ENCODE measurements around the gene TH.

Gene TH

DNA sequence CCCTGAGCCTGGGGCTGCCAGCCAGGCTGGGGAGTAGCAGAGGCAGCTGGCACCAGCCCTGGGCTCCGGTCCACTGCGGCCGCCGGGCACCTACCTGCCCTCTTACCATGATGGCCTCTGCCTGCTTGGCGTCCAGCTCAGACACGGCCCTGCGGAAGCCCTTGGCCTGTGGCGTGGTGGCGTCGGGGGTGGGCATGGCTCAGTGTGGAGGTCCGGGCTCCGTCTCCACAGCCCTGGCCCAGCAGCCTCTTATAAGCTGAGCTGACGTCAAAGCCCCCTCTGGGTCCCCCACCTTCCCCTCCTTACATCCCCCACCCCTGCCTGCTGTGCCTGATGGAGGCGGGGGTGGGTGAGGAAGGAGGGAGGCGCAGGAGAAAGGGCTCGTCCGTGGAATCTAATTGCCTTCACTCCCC lies at the start of gene TH:
TSS of gene TH (minus strand) at position 225 of the 413 bp plus-strand sequence. CDS start at position 196, 29 bp downstream.
- no peak for DNase-seq (ENCODE audit: low read depth in 1 of 2, low spot score in 1 of 2)

GRCh38 chr11:2221024-2221423 lies 49.4 kb upstream of the TH start:
- no peak for DNase-seq (ENCODE audit: low read depth in 1 of 2, low spot score in 1 of 2)

- DNase-seq (ENCODE audit: low read depth in 1 of 2, low spot score in 1 of 2) = no peak
Measured at GRCh38 chr11:2220173-2220771, 48.7 kb upstream of the TH start.

DNA sequence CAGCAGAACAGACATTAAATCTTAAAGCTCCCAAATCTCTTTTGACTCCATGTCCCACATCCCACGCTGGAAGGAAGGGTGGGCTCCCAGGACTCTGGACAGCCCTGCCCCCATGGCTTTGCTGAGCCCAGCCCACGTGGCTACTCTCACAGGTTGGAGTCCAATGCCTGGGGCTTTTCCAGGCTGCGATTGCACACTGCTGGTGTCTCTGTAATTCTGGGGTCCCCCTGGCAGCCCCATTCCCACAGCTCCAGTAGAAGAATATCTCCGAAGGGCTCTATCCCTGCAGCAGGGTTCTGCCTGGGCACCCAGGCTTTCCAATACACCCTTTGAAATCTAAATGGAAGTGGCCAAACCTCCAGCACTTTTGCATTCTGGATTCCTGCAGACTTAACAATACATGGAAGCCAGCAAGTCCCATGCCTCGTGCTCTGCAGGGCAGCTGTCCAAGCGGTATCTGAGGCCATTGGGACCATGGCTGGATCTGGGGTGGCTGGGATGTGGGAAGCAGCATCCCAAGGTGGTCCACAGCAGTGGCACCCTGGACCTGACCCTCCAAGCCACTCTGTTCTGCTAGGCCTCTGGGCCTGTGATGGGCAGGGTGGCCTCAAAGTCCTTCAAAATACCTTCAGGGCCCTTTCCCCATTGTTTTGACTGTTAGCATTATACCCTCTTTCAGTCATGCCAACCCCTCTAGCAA lies 47.9 kb upstream of the TH start:
- DNase-seq (ENCODE audit: low read depth in 1 of 2, low spot score in 1 of 2) = no peak

DNA sequence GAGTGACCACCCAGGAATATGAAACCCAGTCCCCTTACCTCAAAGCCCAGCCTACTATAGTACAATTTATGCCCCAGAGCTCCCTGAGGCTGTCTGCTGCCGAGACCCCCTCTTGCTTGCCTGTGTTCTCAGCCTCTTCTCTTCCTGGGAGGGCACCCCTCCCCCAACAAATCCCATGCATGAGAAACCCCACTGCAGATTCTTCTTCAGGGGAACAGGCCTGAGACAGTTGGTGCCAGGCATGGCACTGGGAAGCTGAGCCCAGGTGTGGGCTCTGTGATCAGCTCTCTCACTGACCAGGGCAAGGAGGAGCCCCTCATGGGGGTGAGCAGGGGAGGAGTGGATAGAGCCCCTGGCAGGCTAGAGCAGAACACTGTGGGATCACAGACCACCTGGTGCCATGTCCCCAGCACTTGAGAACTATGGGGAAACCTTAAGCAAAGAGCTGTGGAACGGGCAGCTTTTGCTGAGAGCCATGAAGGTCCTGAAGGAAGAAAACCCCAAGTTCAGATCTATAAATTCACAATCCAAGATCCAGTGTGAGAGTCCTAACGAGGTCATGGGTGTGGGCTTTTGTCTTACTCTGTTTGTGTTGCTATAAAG lies 46.5 kb upstream of the TH start:
- DNase-seq (ENCODE audit: low read depth in 1 of 2, low spot score in 1 of 2) = no peak

DNA sequence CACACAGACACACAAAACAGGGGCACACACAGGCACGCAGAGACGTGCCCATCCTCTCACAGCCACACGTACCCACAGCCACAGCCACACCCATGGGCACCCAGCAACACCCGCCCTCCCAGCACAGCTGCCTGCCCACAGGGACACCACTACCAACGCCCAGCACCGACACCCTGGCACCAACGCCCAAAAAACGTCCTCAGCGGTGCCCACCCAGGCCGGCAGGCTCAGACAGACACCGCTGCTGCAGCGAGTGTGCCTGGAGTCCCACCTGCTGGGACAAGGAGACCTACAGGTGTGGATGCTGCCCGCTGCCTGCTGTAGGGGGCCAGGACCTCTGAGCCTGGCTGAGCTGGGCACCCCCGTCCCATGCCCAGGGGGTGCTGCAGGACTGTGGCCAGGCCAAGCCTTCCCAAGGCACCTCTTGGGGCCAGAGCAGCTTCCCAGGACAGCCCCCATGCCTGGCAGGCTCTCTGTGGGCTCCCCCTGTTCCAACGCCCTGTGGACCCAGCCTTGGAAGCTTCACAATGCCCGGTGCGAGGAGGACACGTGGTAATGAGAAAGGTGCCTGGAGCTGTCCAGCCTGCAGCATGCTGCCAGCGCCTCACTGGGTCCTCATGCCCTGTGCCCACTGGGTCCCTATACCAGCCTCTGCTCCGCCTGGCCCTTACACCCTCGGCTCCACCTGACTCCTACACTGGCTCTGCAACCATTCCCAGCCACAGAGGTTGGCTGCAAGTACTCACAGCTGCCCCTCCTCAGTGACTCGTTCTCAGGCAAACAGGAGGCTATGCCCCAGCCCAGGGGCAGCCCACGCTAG lies 45.8 kb upstream of the TH start:
- DNase-seq (ENCODE audit: low read depth in 1 of 2, low spot score in 1 of 2) = no peak

DNA sequence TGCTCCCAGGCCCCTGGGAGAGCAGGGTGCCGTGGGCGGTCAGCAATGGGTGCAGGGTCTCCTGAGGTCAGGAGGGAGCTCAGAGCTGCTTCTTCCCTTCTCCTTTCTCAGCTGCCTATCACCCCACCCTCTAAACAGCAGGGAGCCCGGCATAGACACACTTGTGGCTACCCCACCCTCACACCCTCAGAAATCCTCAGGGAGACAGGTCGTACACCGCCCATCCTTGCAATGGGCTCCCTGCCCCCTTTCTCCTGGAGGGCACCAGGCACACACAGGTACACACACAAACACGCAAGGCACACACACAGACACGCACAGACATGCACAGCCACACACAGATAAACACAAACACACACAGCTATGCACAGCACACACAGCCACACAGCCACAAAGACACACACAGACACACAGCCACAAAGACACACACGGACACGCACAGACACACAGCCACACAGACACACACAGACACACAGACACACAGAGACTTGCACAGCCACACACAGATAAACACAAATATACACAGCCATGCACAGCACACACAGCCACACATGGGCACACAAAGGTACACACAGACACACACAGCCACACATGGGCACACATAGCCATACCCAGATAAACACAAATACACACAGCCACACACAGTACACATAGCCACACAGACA lies 44.9 kb upstream of the TH start:
- no peak for DNase-seq (ENCODE audit: low read depth in 1 of 2, low spot score in 1 of 2)

DNA sequence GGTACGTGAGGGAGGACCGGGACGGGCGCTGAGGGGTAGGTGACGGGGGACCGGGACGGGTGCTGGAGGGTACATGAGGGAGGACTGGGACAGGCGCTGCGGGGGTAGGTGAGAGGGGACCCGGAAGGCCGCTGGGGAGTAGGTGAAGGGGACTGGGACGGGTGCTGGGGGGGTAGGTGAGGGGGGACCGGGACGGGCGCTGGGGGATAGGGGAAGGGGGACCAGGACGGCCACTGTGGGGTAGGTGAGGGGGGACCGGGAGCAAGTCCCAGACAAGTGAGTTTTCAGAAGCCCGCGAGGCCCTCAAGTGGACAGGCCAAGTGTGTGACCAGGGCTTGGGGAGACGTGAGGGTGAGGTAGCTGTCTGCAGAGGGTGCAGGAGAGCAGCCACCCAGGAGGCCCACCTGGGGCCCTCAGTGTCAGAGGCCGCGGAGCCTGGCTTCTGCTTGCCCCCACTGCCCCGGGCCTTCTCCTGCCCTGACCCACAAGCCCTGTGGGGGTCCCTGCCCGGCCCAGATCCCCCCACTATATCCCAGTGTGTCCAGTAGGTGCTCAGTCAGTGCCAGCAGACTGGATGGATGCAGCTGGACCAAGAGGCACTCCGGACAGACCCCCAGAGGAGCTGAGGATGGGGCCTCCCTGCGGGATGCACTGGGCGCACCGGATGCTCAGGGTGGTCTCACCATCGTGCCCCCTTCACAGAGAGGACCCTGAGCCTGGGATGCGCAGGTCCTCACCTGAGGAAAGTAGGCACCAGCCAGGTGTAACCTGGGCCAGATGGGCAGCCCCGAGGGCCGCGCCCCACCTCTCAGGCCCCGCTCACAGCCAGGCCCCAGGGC lies 44.2 kb upstream of the TH start:
- DNase-seq (ENCODE audit: low read depth in 1 of 2, low spot score in 1 of 2) = no peak

- DNase-seq (ENCODE audit: low read depth in 1 of 2, low spot score in 1 of 2) = no peak
Measured at GRCh38 chr11:2215230-2215560, 43.6 kb upstream of the TH start.

GRCh38 chr11:2214527-2215229 lies 43.1 kb upstream of the TH start:
- DNase-seq (ENCODE audit: low read depth in 1 of 2, low spot score in 1 of 2) = no peak

GRCh38 chr11:2213890-2214526 lies 42.4 kb upstream of the TH start:
- no peak for DNase-seq (ENCODE audit: low read depth in 1 of 2, low spot score in 1 of 2)

- DNase-seq (ENCODE audit: low read depth in 1 of 2, low spot score in 1 of 2) = no peak
Measured at GRCh38 chr11:2213384-2213842, 41.8 kb upstream of the TH start.

- DNase-seq (ENCODE audit: low read depth in 1 of 2, low spot score in 1 of 2) = no peak
Measured at GRCh38 chr11:2212411-2213251, 41.0 kb upstream of the TH start.

- DNase-seq (ENCODE audit: low read depth in 1 of 2, low spot score in 1 of 2) = no peak
Measured at GRCh38 chr11:2211113-2211971, 39.7 kb upstream of the TH start.

DNA sequence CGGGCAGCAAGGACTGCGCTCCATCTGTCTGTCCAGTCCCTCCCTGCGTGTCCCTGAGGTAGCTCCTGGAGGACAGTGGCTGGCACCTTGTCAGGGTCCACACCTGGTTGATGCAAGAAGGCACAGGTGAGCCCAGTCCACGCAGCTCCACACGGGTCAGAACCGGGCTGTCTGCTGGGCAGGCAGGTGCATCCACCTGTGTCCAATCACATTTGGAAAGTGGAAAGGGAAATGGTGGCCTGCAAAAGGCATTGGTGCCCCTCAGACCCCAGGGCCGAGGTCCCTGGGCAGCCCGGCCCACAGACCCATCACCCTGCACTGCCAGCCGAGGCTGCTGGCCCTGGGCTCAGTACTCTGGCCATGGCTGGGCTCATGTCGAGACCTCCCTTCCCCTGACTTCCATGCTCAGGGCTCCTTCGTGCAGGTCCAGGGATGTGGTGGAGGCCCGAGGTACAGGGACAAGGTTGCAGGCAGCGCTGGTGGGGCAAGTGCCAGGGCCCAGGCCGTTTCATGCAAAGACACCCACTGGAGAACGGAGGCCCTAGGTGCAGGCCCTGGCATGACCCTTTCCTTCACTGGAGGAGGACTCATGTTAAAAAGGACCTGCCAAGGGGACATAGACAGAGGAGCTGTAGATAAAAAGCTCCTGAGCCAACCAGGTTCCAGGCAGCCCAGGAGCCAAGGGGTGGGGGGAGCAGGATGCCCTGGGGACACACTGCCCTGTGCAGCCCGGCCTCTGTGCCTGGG lies 38.9 kb upstream of the TH start:
- no peak for DNase-seq (ENCODE audit: low read depth in 1 of 2, low spot score in 1 of 2)

DNA sequence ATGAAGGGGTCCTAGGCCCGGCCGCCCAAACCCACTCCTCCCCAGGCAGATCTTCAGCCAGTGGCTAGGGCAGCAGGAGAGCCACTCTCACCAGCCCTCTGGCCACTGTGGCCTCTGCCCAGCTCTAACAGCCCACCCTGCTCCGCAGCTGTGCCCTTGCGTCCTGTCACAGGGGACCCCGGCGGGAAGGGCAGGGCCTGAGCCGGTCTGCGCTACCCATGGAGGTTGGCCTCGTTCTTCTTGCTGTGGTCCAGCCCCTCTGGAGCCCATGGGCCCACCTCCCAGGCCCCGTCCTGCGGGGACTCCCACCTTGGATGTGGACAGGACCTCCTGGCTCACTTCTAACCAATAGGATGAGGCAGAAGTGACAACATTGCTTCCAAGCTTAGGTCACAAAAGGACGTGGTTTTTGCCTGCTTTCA lies 38.3 kb upstream of the TH start:
- DNase-seq (ENCODE audit: low read depth in 1 of 2, low spot score in 1 of 2) = no peak

DNA sequence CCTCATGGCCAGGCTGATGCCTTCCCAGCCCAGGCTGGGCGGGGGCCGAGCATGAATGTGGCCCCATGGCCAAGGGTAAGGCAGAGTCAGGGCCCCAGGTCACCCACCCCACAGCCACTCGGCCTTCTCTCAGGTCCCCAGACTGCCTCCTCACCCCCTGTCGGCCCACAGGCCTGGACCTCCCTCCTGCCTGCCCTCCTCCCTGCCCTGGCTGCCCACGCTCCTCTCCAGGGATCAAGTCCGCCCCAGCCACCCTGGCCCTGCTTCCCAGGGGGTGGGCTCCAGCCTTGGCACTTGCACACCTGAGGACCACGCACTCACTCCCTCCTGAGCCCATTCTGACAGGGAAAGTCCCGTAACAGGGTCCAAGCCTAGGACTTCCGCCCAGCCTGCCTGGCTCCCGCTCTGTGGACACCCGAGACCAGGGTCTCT lies 37.8 kb upstream of the TH start:
- DNase-seq (ENCODE audit: low read depth in 1 of 2, low spot score in 1 of 2) = no peak

Data from stimulated activated CD4-positive, alpha-beta T cell treated with anti-CD3 and anti-CD28 coated beads, Interleukin-15, amount 100 ng/mL, for 1 hour (primary cell).